Hepatocyte (in vitro differentiated cells): ENCODE data around the gene NPAS2.

Source experiments
- EZH2 ChIP-seq: fragments of 200-600 bp; sonication (generic); IDR thresholded peaks from 2 replicates; pipeline ENCODE4 v1.6.1; 2016; ENCODE audit warnings: antibody characterized with exemption, mild to moderate bottlenecking, borderline replicate concordance
- TF ChIP-seq, protein P1 (sequence below): fragments of 200-600 bp; sonication (generic); IDR thresholded peaks from 2 replicates; pipeline ENCODE4 v1.5.1; 2016; ENCODE audit warnings: antibody characterized with exemption, mild to moderate bottlenecking; ENCODE audit not compliant: poor library complexity

DNA sequence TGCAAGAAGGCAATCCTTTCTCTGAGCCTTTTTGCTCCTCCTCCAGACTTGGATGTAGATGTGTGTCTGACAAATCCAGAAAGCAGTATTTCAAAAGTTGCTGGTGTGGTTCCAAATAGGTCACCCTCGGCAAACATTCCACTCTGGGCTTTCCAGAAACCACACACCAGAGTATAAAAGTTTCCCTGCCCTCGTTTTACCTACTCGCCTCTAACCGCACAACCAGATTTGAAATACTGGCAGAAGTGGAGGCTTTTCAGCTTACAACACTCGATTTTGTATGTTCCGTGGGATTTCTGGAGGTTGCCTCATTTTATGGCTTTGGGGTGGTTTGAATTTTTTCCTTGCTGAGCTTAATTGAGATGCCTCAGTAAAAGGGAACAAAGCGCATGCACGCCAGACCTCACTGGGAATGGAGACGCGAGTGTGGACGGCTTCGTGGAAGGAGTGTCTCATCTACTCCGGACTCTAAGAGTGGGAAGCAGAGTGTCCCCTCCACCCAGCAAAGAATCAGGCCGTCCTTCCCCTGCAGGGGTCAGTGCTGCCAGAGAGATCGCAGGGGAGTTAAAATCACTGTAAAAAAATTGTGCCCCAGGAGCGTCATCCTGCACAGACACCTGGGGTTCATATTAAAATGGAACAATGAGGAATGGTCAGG lies 138.2 kb downstream of the NPAS2 start:
- TF ChIP-seq, protein P1, sequence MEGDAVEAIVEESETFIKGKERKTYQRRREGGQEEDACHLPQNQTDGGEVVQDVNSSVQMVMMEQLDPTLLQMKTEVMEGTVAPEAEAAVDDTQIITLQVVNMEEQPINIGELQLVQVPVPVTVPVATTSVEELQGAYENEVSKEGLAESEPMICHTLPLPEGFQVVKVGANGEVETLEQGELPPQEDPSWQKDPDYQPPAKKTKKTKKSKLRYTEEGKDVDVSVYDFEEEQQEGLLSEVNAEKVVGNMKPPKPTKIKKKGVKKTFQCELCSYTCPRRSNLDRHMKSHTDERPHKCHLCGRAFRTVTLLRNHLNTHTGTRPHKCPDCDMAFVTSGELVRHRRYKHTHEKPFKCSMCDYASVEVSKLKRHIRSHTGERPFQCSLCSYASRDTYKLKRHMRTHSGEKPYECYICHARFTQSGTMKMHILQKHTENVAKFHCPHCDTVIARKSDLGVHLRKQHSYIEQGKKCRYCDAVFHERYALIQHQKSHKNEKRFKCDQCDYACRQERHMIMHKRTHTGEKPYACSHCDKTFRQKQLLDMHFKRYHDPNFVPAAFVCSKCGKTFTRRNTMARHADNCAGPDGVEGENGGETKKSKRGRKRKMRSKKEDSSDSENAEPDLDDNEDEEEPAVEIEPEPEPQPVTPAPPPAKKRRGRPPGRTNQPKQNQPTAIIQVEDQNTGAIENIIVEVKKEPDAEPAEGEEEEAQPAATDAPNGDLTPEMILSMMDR = no peak
- TF ChIP-seq EZH2 = no peak
